Transverse colon (tissue), 3 donors: ENCODE measurements around the gene NOX3.

Experiments
- EP300 ChIP-seq: sonication (generic); formaldehyde crosslinking; IDR thresholded peaks from one replicate; pipeline ENCODE4 v1.6.1; 2017; ENCODE audit warnings: antibody characterized with exemption, low read depth
- POLR2A ChIP-seq: fragments of 450-650 bp; IDR thresholded peaks from one replicate; pipeline ENCODE4 v1.6.1; 2016; ENCODE audit warnings: antibody characterized with exemption, mild to moderate bottlenecking, moderate library complexity
- TF ChIP-seq, protein P1 (sequence below), 5 experiments: fragments of 200-600 bp in 3 of 5; fragments of 450-650 bp in 2 of 5; sonication (generic) in 3 of 5; IDR thresholded peaks; 1 replicate in 2 of 5; 2 replicates in 3 of 5; pipeline ENCODE4 v1.5.1; 2016 to 2017; ENCODE audit warnings: antibody characterized with exemption in 5 of 5, inconsistent platforms in 3 of 5, mild to moderate bottlenecking in 2 of 5, moderate library complexity in 1 of 5

DNA sequence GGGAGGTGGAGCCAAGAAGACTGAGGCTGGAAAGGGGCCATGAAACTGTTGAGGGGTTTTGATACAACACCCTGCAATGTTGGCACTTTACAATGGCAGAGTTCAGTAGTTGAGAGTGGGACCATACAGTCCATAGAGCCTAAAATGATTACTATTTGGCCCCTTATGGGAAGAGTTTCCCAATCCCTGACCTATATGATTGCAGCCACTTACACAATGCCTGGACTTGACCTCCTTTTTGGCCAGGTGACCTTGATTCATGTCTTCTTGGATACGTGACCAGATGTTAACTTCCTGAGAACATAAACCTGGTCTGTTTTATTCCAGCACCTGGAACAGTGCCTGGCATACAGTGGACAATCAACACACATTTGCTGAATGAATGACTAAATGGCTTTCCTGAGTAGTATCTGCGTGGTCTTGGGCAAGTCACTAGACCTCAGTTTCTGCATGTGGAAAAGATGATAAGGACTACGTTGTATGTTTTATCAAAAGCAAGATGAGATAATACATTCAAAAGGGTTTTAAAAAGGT is 58.4 kb downstream of the NOX3 start:
- TF ChIP-seq, protein P1, sequence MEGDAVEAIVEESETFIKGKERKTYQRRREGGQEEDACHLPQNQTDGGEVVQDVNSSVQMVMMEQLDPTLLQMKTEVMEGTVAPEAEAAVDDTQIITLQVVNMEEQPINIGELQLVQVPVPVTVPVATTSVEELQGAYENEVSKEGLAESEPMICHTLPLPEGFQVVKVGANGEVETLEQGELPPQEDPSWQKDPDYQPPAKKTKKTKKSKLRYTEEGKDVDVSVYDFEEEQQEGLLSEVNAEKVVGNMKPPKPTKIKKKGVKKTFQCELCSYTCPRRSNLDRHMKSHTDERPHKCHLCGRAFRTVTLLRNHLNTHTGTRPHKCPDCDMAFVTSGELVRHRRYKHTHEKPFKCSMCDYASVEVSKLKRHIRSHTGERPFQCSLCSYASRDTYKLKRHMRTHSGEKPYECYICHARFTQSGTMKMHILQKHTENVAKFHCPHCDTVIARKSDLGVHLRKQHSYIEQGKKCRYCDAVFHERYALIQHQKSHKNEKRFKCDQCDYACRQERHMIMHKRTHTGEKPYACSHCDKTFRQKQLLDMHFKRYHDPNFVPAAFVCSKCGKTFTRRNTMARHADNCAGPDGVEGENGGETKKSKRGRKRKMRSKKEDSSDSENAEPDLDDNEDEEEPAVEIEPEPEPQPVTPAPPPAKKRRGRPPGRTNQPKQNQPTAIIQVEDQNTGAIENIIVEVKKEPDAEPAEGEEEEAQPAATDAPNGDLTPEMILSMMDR (IDR thresholded peaks at IDR 0.05): no peak
- no peak for TF ChIP-seq POLR2A
- no peak for TF ChIP-seq EP300
